T-helper 1 cell treated with Interleukin-12 subunit alpha and Interleukin-12 subunit beta and Interleukin-4 antibody, amounts not matched to agents 30 ng/mL and 1 ng/mL, for 36 hours (primary cell): ENCODE data around the gene ADI1. TPM values are rescaled to one million over a fixed set of nuclear protein-coding genes. Genes with fewer than 3 reads are reported as not detected.
"Not testable (repeated sequence)": the region's sequence is repeated elsewhere in the genome, so short reads cannot be mapped to it uniquely, and the experiment has no call there.

Source experiments
- intact Hi-C: fragments of 100-400 bp; cut with micrococcal nuclease; formaldehyde crosslinking; loops from one replicate; pipeline ENCODE4 v1.15.1; 2024
- total RNA-seq: library from RNA; stranded (reverse); gene quantifications from 2 replicates; pipeline ENCODE4 v1.2.3, GENCODE V29; 2022

The ADI1 gene
- total RNA-seq, 1 donor from 2014 or later, result 35.7 TPM

- intact Hi-C loops, result no loop called here
These were observed 68.2 kb downstream of the ADI1 start for GRCh38 chr2:3451169-3451568.

GRCh38 chr2:3450385-3451010 lies 68.8 kb downstream of the ADI1 start:
- intact Hi-C loops, result no loop called here

- intact Hi-C loops, result no loop called here
These were observed 69.4 kb downstream of the ADI1 start for GRCh38 chr2:3449936-3450335.

- intact Hi-C loops, result no loop called here
These were observed 70.2 kb downstream of the ADI1 start for GRCh38 chr2:3449086-3449485.

- intact Hi-C loops, result not testable (repeated sequence)
These were observed 70.9 kb downstream of the ADI1 start for GRCh38 chr2:3448441-3448911.

- intact Hi-C loops, result no loop called here
These were observed 71.5 kb downstream of the ADI1 start for GRCh38 chr2:3447789-3448317.

Other genes with a start within 250 kb of the ADI1 start
- 45.2 and 50.1 TPM in 2 replicates for gene EIPR1, start 141.7 kb downstream of the ADI1 start, total RNA-seq
- 109 and 111 TPM in 2 replicates for gene TRAPPC12, start 139.8 kb downstream of the ADI1 start, total RNA-seq
- gene RNASEH1, start 38.8 kb upstream of the ADI1 start, total RNA-seq, result 25.9 and 26.6 TPM in 2 replicates
- 1,097 and 1,113 TPM in 2 replicates for gene RPS7, start 55.7 kb upstream of the ADI1 start, total RNA-seq
- gene COLEC11, start 75.6 kb upstream of the ADI1 start, total RNA-seq, result not detected in 2 replicates
- not detected in 2 replicates for gene ALLC, start 138.7 kb upstream of the ADI1 start, total RNA-seq
- not detected in 2 replicates for gene DCDC2C, start 184.0 kb upstream of the ADI1 start, total RNA-seq